Caki2 (cell line): ENCODE results near the gene RAB34. TPM values are rescaled to one million over a fixed set of nuclear protein-coding genes. Genes with fewer than 3 reads are reported as not detected.

Source experiments
- DNase-seq: peaks from one replicate; pipeline ENCODE4 v3.0.0-alpha.2; 2015; ENCODE audit warnings: low read depth
- in situ Hi-C: cut with HindIII; loops from 2 replicates; pipeline ENCODE4 v1.10.0; 2016; ENCODE audit warnings: low sequenced_read_pairs, low pct_unique_long_range_greater_than_20kb, mixed read lengths
- total RNA-seq: library from RNA; depleted of rRNA; stranded (reverse); fragments of >200 nt; shearing (Covaris generic); gene quantifications from 2 replicates; pipeline ENCODE4 v1.2.3, GENCODE V29; 2014; ENCODE audit warnings: low replicate concordance

RAB34 gene
- total RNA-seq, 1 experiment from 2014 or later, result 482 TPM

DNA sequence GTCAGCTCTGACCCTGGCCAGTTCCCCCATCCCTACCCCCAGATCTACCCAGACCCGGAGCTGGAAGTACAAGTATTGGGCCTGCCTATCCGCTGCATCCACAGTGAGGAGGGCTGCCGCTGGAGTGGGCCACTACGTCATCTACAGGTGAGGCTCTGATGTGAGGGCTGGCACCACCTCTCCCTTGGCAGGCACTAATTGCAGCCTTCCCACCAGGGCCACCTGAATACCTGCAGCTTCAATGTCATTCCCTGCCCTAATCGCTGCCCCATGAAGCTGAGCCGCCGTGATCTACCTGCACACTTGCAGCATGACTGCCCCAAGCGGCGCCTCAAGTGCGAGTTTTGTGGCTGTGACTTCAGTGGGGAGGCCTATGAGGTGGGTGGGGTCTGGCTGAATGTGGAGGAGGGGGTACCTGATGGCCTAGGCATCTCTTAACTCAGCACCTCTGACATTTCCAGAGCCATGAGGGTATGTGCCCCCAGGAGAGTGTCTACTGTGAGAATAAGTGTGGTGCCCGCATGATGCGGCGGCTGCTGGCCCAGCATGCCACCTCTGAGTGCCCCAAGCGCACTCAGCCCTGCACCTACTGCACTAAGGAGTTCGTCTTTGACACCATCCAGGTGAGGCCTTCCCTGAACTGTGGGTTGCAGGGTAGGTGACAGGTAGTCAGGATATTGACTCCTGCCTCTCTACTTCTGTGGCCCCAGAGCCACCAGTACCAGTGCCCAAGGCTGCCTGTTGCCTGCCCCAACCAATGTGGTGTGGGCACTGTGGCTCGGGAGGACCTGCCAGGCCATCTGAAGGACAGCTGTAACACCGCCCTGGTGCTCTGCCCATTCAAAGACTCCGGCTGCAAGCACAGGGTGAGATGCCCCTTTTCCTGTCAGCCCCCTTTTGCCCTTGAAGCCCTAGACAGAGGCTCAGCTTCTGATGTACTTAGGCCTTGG is 30.4 kb upstream of the RAB34 start:
- no peak for DNase-seq
- in situ Hi-C loops, result no loop called here

DNA sequence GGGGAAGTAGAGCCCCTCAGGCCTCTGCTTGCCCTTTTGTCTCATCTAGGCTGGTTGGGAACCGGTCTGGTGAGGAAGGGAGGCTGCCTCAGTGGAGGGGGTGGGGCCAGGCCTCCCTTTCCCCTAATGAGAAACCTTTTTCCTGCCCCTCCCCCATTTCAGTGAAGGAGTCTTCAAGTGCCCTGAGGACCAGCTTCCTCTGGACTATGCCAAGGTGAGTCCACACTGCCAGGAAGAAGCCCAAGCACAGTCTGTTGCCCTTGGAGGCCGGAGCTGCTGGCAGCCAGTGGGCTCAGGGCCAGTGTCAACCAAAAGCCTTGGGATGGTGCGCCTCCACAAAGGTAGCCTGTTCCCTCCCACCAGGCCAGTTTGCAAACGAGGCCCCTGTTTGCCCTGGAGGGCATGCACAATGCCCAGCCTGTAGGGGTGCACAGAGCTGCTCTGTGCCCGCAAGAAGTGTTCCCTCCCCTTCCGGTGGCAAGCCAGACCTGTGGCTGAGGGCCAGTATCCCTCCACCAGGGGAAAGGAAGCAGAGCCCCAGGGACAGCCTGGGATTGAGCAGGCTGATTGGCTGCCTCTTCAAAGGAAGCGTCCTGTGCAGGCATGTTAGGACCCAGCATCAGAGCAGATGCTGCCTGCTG is 29.5 kb upstream of the RAB34 start:
- in situ Hi-C loops, result no loop called here
- DNase-seq, result no peak

DNA sequence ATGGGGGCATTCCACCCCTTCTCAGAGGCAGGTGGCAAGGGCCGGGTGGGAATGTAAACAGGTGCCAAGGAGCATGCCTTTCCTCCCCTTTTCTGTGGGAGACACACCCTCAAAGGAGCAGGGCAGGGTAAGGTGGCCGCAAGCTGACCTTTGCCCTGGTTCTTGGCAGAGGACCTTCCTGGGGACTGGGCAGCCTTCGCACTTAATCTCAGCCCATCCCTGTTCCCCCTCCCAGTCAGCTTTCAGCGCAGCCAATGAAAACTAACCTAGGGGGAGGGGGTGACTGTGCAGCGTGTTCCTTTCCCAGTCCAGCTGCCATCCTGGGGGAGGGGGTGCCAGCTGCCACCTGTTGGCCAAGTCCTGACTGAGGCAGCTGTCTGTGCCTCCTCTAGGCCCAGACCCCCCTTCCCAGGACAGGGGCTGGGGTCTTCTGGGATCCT is 29.0 kb upstream of the RAB34 start:
- in situ Hi-C loops, result no loop called here
- DNase-seq, result peak; percentile 93

DNA sequence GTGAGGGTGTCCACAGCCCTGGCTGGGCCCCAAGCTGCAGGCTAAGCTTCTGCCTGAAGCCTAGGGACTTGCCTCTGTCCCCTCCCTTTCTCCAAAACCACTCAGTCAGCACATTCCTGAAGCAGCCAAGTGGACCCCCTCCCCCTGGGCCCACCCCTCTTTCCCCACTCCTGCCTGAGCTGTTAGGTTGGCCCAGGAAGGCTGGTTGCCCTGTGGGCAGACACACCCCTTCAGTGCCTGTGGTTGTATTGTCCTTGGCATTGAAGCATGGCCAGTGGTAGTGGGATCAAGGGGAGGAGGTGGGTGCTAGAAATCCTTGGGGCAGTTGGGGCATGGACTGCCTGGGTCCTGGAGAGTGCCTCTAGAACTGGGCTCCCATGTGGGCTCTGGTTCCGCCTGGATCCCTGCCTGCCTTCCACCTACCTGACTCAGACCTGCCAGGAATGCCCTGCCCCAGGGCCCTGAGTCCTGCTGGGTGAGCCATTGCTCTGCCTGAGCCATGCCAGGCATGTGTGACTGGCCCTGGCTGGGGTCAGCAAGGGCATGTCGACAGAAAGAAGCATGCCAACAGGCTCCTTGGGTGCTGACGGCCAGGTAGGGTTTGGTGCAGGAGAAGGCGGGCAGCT is 28.2 kb upstream of the RAB34 start:
- in situ Hi-C loops, result no loop called here
- DNase-seq, result peak; percentile 81

DNA sequence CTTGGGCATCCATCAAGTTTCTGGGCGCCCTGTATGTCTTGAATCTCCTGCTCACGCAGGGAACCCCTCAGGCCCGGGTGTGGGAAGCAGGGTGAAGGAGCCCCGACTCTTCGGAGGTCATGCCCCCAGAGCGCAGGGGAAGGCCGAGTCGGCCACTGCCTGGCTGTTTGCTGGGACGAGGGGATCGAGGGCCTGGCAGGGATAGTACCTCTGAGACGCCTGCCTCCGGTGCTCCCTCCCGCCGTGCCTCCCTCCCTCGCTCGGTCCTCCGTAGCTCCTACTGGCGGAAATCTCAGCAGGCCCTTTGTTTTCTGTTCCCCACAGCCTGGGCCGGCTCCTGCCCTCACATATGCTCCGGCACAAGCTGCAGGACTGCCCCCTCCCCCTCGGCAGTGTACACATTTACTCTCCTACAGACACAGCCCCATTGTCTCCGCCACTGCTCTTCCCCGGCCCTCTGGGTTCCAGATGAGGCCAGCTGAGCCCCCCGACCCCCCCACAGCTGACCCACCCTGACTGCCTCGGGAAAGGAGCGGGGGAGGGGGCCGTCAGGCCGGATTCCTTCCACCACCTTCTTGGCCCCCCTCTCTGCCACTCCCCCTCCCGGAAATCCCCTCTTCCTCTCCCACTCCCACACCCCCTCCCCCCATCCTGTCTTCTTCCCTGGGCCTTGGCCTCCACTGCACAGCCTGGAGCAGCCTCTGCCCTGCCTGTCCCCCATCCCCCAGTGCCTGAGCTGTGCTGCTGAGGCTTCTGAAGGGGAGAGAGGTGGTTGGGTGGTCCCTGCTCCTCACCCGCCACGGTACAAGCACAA is 27.5 kb upstream of the RAB34 start:
- in situ Hi-C loops, result no loop called here
- peak; percentile 39 for DNase-seq

DNA sequence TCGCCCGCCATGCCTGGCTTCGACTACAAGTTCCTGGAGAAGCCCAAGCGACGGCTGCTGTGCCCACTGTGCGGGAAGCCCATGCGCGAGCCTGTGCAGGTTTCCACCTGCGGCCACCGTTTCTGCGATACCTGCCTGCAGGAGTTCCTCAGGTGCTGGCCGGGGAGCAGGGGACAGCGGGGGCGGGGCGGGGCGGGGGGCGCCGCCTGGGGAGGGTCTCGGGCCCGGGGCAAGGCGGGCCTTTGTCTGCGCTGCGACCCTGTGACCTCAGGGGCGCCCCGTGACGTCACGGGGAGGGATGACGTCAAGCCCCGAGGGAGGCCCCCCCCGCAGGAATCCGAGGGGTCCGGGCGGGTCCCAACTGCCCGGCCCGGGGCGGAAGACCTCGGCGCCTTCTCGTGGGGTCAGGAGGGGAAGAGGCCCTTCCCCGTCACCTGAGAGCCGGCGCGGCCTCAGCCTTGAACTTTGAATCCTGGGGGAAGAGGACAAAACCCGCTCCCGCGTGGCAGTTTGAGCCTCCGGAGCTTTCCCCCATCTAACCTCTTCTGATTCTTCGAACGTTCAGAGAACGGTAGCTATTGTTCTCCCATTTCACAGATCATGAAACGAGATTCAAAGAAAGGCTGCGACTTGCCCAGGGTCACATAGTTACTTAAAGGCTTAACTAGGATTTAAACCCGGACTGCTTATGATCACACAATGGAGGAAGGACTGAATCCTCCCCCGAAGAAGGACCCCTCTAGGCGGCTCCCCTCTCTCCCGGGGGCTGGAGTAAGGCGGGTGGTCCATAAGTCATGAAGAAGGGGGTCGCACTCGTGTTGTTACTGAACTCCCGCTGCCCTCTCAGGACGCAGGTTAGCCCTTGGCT is 26.7 kb upstream of the RAB34 start:
- in situ Hi-C loops, result no loop called here
- DNase-seq, result peak; percentile 43

DNA sequence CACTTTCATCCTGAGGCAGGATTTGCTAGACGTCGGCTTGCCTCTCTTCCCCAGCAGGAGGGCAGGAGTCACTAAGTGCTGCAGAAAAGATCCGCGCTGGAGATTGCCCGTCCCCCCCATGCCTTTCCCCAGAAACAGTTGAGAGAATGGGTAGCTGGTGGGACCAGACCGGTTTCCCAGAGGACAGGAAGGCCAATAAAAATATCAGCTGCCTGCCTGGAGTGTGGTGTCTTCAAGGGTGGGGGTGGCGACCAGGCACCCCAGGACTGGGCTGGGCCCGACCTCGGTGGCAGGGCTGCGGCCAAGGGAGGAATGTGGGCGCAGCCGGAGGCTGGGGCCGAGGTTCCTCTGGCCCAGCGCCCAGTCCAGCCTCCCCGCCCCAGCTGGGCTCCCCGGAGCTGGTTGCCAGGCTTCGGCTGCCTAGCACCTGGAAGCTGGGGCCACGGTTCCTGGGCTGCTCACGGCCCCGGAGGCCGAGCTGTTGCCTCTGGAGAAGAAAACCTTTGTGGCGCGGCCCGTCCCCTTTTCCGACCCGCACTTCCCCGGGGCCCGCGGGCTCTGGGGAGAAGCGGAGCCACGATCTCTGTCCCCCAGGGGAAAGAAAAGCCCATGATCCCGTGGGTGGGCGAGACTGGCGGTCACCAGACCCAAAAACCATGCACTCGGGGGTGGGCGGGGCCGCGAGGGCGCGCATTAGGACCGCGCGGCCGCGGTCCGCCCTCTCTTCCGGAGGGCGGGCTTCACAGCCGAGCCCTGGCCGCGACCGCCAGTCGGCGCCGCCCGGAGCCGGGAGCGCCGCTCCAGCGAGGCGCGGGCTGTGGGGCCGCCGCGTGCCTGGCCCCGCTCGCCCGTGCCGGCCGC is 25.8 kb upstream of the RAB34 start, which contains the start of gene TRAF4:
TSS of gene TRAF4 (plus strand) at position 769 of the 861 bp plus-strand sequence. CDS start 102 bp downstream, outside the sequence.
- in situ Hi-C loops, result no loop called here

DNA sequence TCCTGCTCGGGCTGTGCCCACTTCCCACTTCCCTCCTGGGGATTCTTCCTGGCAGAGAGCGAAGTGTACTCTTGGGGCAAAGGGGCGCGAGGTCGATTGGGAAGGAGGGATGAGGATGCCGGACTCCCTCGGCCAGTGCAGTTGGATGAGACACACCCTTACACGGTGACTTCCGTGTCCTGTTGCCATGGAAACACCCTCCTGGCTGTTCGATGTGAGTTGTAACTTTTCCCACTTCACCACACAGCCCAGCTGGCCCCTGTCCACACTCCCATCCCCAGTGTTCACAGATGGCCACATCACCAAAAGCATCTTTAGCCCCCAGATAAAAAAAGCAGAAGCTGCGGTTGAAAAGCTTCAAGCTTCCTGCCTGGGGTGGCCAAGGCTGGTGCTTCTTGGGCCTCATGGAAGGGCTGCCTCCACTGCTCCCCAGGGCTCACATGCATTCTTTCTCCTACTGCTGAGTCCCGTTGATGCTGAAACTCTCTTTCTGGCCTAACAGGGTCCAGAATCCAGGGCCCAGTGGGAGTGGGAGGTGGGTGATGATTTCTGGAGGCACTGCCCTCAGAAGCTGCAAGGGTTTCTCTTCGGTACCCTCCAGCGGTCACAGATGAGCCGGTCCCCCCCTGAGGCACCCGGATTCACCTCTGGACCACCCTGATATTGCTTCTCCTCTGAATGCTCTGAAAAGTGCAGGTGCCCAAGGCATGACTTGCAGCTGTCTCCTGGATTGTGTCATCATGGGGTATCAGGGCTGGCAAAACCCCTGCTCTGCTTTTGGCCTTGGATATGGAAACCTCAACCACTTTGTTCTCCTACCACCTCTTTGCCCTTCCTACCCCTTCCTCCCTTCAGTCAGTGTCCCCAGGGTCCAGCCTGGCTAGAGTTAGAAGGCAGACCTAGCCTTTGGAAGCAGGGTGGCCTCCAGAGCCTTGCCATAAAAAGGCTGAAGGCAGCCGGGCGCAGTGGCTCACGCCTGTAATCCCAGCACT is 24.0 kb upstream of the RAB34 start:
- in situ Hi-C loops, result no loop called here

More for the DNA sequence above, 25.8 kb upstream of the RAB34 start, which contains the start of gene TRAF4:
- peak; percentile 93 for DNase-seq

DNA sequence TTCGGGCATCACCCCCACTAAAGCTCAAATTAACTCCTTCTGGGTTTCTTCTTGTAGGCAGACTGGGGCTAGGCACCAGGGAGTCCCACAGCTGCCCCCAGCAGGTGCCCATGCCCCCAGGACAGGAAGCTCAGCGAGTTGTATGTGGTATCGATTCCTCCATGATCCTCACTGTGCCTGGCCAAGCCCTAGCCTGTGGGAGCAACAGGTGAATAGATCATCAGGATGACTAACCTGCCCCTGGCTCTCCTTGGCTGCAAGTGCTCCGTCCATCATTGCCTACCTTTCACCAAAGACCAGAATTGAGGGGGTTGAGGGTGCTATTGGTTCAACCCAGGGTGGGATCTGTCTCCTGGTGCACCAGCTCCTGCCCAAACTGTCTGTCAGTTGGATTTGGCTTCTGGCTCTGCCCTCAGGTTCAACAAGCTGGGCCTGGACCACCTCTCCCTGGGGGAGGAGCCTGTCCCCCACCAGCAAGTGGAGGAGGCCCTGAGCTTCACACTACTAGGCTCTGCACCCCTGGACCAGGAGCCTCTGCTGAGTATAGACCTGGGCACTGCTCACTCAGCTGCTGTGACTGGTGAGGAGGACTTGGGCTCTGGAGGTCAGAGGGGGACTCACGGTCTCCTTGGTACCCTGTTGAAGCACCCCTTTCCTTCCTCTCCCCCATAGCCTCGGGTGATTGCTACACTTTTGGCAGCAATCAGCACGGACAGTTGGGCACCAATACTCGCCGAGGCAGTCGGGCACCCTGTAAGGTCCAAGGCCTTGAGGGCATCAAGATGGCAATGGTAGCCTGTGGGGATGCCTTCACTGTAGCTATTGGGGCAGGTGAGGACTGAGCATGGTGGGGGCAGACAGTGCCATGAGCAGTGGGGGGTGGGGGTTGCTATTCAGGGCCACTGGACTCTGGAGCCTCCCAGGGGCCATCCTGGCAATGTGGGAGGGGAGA is 23.0 kb upstream of the RAB34 start:
- DNase-seq, result no peak
- in situ Hi-C loops, result no loop called here

More for the DNA sequence above, 24.0 kb upstream of the RAB34 start:
- no peak for DNase-seq

DNA sequence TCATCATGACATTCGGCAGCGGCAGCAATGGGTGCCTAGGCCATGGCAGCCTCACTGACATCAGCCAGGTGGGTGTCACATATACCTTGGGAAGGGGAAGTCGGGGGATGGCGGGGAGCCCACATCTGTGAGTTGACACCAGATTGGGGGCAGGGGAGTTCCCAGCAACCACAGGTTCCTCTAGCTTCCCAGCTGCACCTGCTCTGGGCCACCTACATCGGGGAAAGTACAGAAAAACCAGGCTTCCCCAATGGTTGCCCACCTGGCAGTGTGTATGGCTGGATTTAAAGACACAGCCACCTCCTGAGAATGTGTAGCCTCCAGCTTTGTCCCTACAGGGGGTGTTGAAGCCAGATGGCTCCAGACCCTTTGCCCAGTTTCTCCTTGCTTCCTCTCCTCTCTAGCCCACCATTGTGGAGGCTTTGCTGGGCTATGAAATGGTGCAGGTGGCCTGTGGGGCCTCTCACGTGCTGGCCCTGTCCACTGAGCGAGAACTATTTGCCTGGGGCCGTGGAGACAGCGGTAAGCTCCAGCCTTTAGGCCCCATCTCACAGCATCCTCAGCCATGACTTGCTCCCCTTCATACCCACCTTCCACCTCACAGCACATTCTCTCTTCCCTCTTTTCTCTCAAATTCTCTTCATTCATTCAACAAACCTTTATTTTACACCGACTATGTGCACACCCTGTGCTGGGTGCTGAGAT is 21.2 kb upstream of the RAB34 start:
- no peak for DNase-seq
- in situ Hi-C loops, result no loop called here

DNA sequence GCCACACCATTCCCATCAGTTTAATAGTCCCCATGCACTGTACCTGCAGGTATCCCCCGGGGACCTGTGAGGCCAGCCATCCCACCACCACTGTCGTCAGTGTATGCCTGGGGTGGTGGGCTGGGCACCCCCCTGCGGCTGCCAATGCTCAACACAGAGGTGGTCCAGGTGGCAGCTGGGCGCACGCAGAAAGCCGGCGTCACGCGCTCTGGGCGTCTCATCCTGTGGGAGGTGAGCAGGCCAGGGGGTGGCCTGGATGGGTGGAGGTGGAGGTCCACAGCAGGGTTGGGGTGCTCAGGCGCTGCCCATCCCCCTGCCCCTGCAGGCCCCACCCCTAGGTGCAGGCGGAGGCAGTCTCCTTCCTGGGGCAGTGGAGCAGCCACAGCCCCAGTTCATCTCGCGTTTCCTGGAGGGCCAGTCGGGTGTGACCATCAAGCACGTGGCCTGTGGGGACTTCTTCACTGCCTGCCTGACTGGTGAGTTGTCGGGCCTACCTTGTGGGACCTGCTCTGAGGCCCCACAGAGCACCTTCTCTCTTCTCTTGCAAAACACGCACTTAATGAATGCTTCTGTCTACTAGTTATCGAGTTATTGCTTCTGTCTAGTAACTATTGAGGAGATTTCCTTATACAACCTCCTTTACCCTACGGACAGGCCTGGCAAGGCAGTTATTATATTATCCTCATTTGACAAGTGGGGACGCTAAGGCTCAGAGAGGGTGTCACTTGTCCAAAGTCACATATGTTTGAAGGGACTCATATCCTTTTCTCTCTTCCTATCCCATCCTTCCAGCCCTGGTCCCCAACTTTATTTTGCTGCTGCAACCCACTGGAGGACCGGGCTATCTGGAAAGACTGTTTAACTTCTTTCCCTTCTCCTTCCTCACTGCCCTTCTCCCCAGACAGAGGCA is 20.4 kb upstream of the RAB34 start:
- peak; percentile 54 for DNase-seq
- in situ Hi-C loops, result no loop called here

DNA sequence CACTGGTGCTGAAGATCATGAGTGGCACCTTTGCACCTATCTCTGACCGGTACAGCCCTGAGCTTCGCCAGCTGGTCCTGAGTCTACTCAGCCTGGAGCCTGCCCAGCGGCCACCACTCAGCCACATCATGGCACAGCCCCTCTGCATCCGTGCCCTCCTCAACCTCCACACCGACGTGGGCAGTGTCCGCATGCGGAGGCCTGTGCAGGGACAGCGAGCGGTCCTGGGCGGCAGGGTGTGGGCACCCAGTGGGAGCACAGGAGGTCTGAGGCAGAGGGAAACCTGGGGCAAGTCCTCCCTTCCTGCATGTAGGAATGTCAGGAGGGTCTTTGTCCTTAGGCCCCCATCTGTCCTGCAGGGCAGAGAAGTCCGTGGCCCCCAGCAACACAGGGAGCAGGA is 19.6 kb upstream of the RAB34 start:
- in situ Hi-C loops, result no loop called here

More for the DNA sequence above, 19.6 kb upstream of the RAB34 start:
- DNase-seq, result no peak
